Measurements from ENCODE around the gene MYCBP2.

GRCh38 chr13:77291774-77292173 lies 35.1 kb downstream of the MYCBP2 start:
- TF ChIP-seq CTCF (conservative IDR thresholded peaks at IDR 0.05), result no peak
- no peak for TF ChIP-seq EZH2 (IDR thresholded peaks at IDR 0.05; ENCODE audit: low read depth)
